IMR-90 (cell line): ENCODE data around the gene APOA4.

Source experiments
- FOS ChIP-seq: fragments of 150-350 bp; IDR thresholded peaks from 2 replicates; pipeline ENCODE4 v1.6.1; 2016; ENCODE audit warnings: low read depth, low read length
- NFE2L2 ChIP-seq: fragments of 150-350 bp; IDR thresholded peaks from 2 replicates; pipeline ENCODE4 v1.6.1; 2016; ENCODE audit warnings: low read depth, mild to moderate bottlenecking, low read length
- TF ChIP-seq, protein P1 (sequence below): fragments of 150-350 bp; IDR thresholded peaks from 2 replicates; pipeline ENCODE4 v1.6.1; 2017; ENCODE audit warnings: mild to moderate bottlenecking, antibody characterized with exemption, low read length, low read depth
- TF ChIP-seq, protein P2 (sequence below): conservative IDR thresholded peaks from 2 replicates; pipeline ENCODE4 v1.5.1; 2012; ENCODE audit warnings: mild to moderate bottlenecking, low read depth, low read length, improper control_type of control experiment

DNA sequence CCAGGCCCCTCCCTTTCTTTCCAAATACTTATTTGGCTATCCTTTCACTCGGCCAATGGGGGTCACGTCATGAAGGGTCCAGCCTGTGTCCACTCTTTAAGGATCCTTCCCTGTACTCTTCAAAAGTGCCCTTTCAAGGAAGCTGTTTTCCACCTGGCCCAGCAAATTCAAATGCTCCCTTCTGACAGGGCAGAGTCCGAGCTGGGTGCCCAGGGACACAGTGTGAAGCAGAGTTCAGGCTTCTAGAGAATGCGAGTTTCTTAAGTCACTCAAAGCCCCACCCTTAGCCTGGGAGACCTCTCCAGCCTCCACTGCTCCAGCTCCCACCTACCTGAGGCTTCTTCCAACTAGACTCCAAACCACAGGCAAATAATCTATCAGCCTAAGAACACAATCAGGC lies 19.8 kb upstream of the APOA4 start:
- TF ChIP-seq FOS (no peak), NFE2L2 (no peak)
- TF ChIP-seq, protein P1, sequence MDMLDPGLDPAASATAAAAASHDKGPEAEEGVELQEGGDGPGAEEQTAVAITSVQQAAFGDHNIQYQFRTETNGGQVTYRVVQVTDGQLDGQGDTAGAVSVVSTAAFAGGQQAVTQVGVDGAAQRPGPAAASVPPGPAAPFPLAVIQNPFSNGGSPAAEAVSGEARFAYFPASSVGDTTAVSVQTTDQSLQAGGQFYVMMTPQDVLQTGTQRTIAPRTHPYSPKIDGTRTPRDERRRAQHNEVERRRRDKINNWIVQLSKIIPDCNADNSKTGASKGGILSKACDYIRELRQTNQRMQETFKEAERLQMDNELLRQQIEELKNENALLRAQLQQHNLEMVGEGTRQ = no peak
- TF ChIP-seq, protein P2, sequence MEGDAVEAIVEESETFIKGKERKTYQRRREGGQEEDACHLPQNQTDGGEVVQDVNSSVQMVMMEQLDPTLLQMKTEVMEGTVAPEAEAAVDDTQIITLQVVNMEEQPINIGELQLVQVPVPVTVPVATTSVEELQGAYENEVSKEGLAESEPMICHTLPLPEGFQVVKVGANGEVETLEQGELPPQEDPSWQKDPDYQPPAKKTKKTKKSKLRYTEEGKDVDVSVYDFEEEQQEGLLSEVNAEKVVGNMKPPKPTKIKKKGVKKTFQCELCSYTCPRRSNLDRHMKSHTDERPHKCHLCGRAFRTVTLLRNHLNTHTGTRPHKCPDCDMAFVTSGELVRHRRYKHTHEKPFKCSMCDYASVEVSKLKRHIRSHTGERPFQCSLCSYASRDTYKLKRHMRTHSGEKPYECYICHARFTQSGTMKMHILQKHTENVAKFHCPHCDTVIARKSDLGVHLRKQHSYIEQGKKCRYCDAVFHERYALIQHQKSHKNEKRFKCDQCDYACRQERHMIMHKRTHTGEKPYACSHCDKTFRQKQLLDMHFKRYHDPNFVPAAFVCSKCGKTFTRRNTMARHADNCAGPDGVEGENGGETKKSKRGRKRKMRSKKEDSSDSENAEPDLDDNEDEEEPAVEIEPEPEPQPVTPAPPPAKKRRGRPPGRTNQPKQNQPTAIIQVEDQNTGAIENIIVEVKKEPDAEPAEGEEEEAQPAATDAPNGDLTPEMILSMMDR = no peak
